Activated CD8-positive, alpha-beta memory T cell treated with anti-CD3 and anti-CD28 coated beads for 1 hour (primary cell): ENCODE measurements around the gene PXN.

Experiments used
- DNase-seq, 2 donors: peaks; one replicate each; pipeline ENCODE4 v3.0.0-alpha.2; 2020; ENCODE audit warnings: low read depth in 1 of 2; ENCODE audit errors: extremely low read depth in 1 of 2

PXN gene

DNA sequence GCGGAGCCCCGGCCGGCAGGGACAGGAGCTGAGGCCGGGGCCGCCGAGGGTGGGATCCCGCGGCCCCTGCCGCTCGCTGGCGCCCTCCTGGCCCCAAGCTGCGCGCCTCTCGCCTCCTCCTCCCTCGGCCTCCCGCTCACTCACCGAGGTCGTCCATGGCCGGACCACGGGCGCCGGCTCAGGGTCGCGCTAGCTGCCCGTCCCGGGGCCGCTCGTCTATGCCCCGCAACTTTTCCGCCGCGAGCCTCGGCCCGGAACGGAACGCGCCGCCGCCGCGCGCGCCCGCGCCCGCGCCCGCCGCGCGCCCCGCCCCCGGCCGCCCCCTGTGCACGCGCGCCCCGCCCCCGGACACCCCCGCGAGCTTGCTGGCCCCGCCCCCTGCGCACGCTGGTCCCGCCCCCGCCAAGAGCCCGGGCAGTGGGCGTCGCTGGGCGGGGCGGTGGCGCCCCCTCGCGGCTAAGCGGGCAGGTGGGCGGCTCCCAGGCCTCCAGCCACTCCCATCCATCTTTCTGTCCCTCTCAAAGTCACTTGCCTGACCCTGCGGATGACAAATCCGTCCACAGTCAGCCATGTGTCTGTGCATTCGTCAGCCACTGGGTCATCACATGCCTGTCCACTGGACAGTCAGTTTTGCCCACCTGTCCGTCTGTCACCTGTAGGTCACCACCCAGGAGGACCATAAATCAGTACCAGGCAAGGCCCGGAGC, at the start of gene PXN:
Gene PXN (minus strand): TSS at position 258 of the 707 bp plus-strand sequence. CDS start 101 bp downstream, at position 157.
- DNase-seq, result peak; percentile 74 to 95

DNA sequence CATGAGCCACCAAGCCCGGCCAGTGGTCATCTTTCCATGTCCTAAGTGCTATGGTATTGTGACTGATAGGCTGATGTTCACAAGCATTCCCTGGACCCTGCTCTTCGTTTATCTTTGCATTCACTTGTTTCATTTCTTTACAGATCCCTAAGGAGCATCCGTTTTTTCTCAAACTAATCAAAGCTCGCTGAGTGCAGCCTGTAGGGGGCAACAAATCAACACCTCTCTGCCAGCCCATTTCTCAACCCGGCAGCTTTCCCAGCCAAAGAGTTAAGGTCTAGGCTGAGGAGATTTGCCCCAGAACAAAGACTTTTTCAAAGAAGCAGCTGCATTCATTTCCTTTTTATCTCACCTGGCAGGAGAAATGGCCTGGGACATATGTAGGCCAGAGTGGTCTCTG, 48.7 kb upstream of the PXN start:
- DNase-seq, result no peak

GRCh38 chr12:120301962-120302815, 36.7 kb upstream of the PXN start, which contains the start of gene SIRT4:
Gene SIRT4, plus strand, starts transcription at chr12:120302321. Its CDS starts 1,241 bp downstream, at chr12:120303562.
- DNase-seq, result peak; percentile 80 to 82

- peak; percentile 40 to 61 for DNase-seq
Measured at GRCh38 chr12:120292661-120293531, 27.4 kb upstream of the PXN start, which contains the start of gene RNU4-1. Gene RNU4-1, minus strand, starts transcription at chr12:120293237.

DNA sequence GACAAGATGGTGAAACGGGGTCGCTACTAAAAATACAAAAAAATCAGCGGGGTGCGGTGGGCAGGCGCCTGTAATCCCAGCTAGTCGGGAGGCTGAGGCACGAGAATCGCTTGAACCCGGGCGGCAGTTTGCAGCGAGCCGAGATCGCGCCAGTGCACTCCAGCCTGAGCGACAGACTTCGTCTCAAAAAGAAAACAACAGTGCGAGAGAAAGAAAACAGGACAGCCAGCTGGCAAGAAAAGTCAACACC, 26.8 kb upstream of the PXN start:
- DNase-seq, result no peak

- DNase-seq, result no peak
Measured at GRCh38 chr12:120290609-120291305, 25.2 kb upstream of the PXN start.

DNA sequence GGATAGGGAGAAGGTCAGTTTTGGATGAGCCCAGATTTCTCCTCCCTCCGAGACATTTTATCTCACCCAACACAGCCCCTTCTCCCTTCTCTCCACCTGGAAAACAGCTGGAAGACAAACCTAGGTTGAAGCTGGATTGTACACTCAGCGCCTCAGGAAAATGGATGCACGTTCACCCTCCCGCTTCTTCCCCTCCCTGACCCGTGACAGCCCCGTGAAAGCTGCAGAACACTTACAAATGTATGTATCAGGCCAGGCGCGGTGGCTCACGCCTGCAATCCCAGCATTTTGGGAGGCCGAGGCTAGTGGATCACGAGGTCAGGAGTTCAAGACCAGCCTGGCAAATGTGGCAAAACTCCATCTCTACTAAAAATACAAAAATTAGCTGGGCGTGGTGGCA, 22.0 kb upstream of the PXN start:
- no peak for DNase-seq

DNA sequence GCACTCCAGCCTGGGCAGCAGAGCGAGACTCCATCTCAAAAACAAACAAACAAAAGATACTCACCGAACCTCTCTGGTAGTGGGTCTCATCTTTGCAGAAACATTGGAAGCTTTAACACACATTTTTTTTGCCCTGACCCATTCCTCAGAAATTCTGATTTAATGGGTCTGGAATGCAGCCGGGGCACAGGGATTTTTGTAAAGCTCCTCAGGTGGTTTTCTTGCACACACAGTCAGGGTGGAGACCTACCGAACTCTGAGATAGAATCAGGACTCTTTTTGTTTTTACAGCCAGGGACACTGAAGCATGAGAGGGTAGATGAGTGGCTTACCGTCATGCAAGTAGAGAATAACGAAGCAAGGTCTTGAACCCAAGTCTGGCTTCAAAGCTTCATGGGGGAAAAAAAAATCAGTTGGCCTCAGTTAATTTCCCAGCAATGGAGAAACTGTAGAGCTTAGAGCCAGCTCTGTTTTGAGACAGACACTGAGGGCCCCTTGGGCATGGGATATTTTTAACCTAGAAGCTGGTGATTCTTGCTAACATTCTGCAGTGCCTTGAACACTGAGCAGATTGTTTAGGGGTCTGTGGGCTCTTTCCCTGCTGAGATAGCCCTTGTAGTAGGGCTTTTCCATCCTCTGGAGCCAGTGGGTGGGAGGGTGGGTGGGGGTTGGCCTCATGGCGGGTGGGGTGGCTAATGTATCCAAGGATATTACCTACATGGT, 21.4 kb upstream of the PXN start:
- DNase-seq, result no peak

- no peak for DNase-seq
Measured at GRCh38 chr12:120284381-120284780, 18.9 kb upstream of the PXN start.

- no peak for DNase-seq
Measured at GRCh38 chr12:120283318-120283717, 17.8 kb upstream of the PXN start.

DNA sequence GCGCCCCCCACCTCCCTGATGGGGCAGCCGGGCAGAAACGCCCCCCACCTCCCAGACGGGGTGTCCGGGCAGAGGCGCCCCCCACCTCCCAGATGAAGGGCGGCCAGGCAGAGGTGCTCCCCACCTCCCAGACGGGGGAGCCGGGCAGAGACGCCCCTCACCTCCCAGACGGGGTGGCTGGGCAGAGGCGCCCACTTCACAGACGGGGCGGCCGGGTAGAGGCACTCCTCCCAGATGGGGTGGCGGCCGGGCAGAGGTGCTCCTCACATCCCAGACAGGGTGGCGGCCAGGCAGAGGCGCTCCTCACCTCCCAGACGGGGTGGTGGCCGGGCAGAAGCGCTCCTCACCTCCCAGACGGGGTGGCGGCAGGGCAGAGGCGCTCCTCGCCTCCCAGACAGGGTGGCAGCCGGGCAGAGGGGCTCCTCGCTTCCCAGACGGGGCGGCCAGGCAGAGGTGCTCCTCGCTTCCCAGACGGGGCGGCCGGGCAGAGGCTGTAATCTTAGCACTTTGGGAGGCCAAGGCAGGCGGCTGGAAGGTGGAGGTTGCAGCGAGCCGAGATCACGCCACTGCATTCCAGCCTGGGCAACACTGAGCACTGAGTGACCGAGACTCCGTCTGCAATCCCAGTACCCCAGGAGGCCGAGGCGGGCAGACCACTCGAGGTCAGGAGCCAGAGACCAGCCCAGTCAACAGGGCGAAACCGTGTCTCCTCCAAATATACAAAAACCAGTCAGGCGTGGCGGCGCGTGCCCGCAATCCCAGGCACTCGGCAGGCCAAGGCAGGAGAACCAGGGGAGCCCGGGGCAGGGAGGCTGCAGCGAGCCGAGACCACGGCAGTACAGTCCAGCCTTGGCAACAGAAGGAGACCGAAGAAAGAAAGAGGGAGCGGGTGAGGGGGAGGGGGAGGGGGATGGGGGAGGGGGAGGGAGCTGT, 12.9 kb upstream of the PXN start:
- DNase-seq, result no peak

DNA sequence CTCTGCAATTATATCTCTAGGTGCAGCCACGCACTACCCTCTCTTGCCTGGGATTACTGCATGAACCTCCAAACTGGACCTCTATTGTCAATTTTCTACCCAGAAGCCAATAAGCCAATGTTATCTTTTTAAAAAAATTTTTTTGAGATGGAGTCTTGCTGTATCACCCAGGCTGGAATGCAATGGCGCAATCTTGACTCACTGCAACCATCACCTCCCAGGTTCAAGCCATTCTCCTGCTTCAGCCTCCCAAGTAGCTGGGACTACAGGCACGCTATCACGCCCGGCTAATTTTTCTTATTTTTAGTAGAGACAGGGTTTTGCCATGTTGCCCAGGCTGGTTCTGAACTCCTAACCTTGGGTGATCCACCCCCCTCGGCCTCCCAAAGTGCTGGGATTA, 11.2 kb upstream of the PXN start:
- no peak for DNase-seq

DNA sequence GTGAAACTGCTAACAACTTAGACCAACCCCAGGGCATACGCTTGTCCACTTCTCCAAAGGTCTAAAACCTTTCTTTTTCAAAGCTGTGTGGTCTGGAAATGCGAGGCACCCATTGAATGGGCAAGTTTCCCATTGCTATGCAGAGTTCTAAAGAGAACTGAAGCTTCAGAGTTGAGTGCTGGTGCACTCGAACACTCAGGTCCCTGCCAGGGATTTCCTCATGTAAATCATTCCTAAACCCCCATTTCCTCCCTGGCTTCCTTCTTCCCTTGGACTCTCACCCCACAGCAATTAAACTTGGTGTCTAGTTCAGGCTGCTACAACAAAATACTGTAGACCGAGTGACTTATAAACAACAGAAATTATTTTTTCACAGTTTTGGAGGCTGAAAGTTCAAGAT, 2.2 kb upstream of the PXN start:
- no peak for DNase-seq

GRCh38 chr12:120266180-120266870, 795 bp upstream of the PXN start:
- DNase-seq, result no peak

DNA sequence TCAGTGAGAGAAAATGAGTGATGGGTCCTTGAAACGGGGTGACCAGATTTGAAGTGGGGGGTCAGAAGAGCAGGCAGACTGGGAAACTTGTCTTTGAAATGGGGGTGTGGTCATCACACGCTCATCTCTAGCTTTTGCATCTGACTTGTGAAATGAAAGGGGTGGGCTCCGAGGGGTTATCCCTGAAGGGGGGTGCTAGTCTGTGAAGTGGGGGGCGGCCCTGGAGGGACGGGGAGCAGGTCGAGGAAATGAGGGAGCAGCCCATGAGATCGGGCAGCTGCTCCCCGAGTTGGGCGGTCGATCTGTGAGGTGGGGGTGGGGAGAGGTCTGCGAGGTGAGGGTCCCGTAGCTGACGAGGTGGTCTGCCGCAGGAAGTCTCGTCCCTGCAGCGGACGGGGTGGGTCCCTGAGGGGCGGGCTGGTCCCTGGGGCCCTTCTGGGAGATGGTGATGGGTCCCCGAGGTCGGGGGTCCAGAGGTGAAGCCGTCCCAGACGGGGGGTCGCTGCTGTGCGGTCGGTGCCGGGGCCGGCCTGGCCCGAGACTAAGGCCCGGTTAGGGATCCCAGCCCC, 542 bp downstream of the PXN start:
- DNase-seq, result no peak

GRCh38 chr12:120264086-120264903, 1.2 kb downstream of the PXN start:
- no peak for DNase-seq

- no peak for DNase-seq
Measured at GRCh38 chr12:120263748-120264085, 1.8 kb downstream of the PXN start.
